Karpas-422 (cell line): ENCODE data around the gene C10orf90. TPM values are rescaled to one million over a fixed set of nuclear protein-coding genes. Genes with fewer than 3 reads are reported as not detected.

Source experiments
- DNase-seq: peaks from one replicate; pipeline ENCODE4 v3.0.0-alpha.2; 2015
- H2AFZ ChIP-seq: fragments of 200-600 bp; sonication (generic); 2 replicates; pipeline ENCODE4 v1.6.1; 2014; ENCODE audit warnings: antibody characterized with exemption, low read length, mixed read lengths
- H3K27ac ChIP-seq: fragments of 200-600 bp; sonication (generic); 2 replicates; pipeline ENCODE4 v1.5.1; 2014; ENCODE audit warnings: mild to moderate bottlenecking, low read length, moderate library complexity
- H3K27me3 ChIP-seq: fragments of 200-600 bp; sonication (generic); 2 replicates; pipeline ENCODE4 v1.6.1; 2014; ENCODE audit warnings: low read length, mixed read lengths
- H3K36me3 ChIP-seq: fragments of 200-600 bp; sonication (generic); 2 replicates; pipeline ENCODE4 v1.6.1; 2014; ENCODE audit warnings: low read length, mixed read lengths; ENCODE audit not compliant: insufficient read depth
- H3K4me1 ChIP-seq: fragments of 200-600 bp; sonication (generic); 2 replicates; pipeline ENCODE4 v1.6.1; 2014; ENCODE audit warnings: mild to moderate bottlenecking, low read length, mixed read lengths
- H3K4me2 ChIP-seq: fragments of 200-600 bp; sonication (generic); 2 replicates; pipeline ENCODE4 v1.6.1; 2014; ENCODE audit warnings: low read length, low read depth, mild to moderate bottlenecking; ENCODE audit not compliant: poor library complexity, severe bottlenecking
- H3K4me3 ChIP-seq: fragments of 200-600 bp; sonication (generic); 2 replicates; pipeline ENCODE4 v1.5.1; 2014; ENCODE audit warnings: mild to moderate bottlenecking, antibody characterized with exemption, low read length, mixed read lengths
- H3K79me2 ChIP-seq: fragments of 200-600 bp; sonication (generic); 2 replicates; pipeline ENCODE4 v1.6.1; 2014; ENCODE audit warnings: mild to moderate bottlenecking, low read length, mixed read lengths
- H3K9ac ChIP-seq: fragments of 200-600 bp; sonication (generic); 2 replicates; pipeline ENCODE4 v1.6.0; 2014; ENCODE audit warnings: low read length
- H3K9me2 ChIP-seq: fragments of 200-600 bp; sonication (generic), shearing (Covaris generic); replicated peaks from 2 replicates; pipeline ENCODE4 v1.6.0; 2014; ENCODE audit warnings: mild to moderate bottlenecking, low read length, moderate library complexity; ENCODE audit not compliant: insufficient read depth
- H3K9me3 ChIP-seq: fragments of 300-700, 200-600 bp; sonication (generic); 2 replicates; pipeline ENCODE4 v1.6.1; 2014; ENCODE audit warnings: low read length, mixed read lengths
- H4K20me1 ChIP-seq: fragments of 200-600 bp; sonication (generic); 2 replicates; pipeline ENCODE4 v1.6.1; 2014; ENCODE audit warnings: mild to moderate bottlenecking, antibody characterized with exemption, low read length, low read depth; ENCODE audit not compliant: insufficient read depth
- total RNA-seq: library from RNA; depleted of rRNA; stranded (reverse); fragments of >200 nt; shearing (Covaris generic); gene quantifications from 2 replicates; pipeline ENCODE4 v1.2.3, GENCODE V29; 2014; ENCODE audit warnings: low replicate concordance

The C10orf90 gene
- total RNA-seq, 1 experiment from 2014 or later, result not detected

GRCh38 chr10:126670895-126671261 is 385 bp upstream of the C10orf90 start:
- Histone ChIP-seq H3K27ac (no peak overlapping the region), H4K20me1 (no peaks in the 10 kb centered on the region), H3K9me2 (no peaks in the 10 kb centered on the region), H3K9me3 (no peaks in the 10 kb centered on the region), H2AFZ (no peak overlapping the region), H3K4me1 (no peaks in the 10 kb centered on the region), H3K27me3 (no peaks in the 10 kb centered on the region), H3K36me3 (no peaks in the 10 kb centered on the region), H3K79me2 (no peaks in the 10 kb centered on the region), H3K4me3 (no peak overlapping the region), H3K4me2 (no peak overlapping the region), H3K9ac (no peak overlapping the region)
- no peak for DNase-seq

- H3K9me2 ChIP-seq, result no peaks in the 10 kb centered on the region
- no peaks in the 10 kb centered on the region for H3K4me1 ChIP-seq
- no peak overlapping the region for H3K27ac ChIP-seq
- H3K36me3 ChIP-seq, result no peaks in the 10 kb centered on the region
- H3K9ac ChIP-seq, result no peak overlapping the region
- no peak overlapping the region for H2AFZ ChIP-seq
- H3K27me3 ChIP-seq, result no peaks in the 10 kb centered on the region
- H3K4me2 ChIP-seq, result no peak overlapping the region
- no peaks in the 10 kb centered on the region for H3K9me3 ChIP-seq
- no peak overlapping the region for H3K4me3 ChIP-seq
- no peak for DNase-seq
- H4K20me1 ChIP-seq, result no peaks in the 10 kb centered on the region
- H3K79me2 ChIP-seq, result no peaks in the 10 kb centered on the region
These were observed 1.3 kb downstream of the C10orf90 start for GRCh38 chr10:126669168-126669567.

- H3K9me3 ChIP-seq, result no peaks in the 10 kb centered on the region
- H3K27me3 ChIP-seq, result no peaks in the 10 kb centered on the region
- no peak overlapping the region for H3K4me3 ChIP-seq
- H3K9ac ChIP-seq, result no peak overlapping the region
- no peaks in the 10 kb centered on the region for H3K9me2 ChIP-seq
- no peaks in the 10 kb centered on the region for H3K79me2 ChIP-seq
- H3K36me3 ChIP-seq, result no peaks in the 10 kb centered on the region
- H3K27ac ChIP-seq, result no peak overlapping the region
- no peak for DNase-seq
- H3K4me1 ChIP-seq, result no peaks in the 10 kb centered on the region
- H2AFZ ChIP-seq, result no peak overlapping the region
- H3K4me2 ChIP-seq, result no peak overlapping the region
- H4K20me1 ChIP-seq, result no peaks in the 10 kb centered on the region
These were observed 2.0 kb downstream of the C10orf90 start for GRCh38 chr10:126668505-126668904.

GRCh38 chr10:126667568-126667967 is 2.9 kb downstream of the C10orf90 start:
- Histone ChIP-seq H3K27me3 (no peaks in the 10 kb centered on the region), H3K9me3 (no peaks in the 10 kb centered on the region), H3K9me2 (no peaks in the 10 kb centered on the region), H3K36me3 (no peaks in the 10 kb centered on the region), H3K79me2 (no peaks in the 10 kb centered on the region), H3K4me1 (no peaks in the 10 kb centered on the region), H3K4me2 (no peak overlapping the region), H3K27ac (no peak overlapping the region), H3K9ac (no peak overlapping the region), H3K4me3 (no peak overlapping the region), H2AFZ (no peak overlapping the region), H4K20me1 (no peaks in the 10 kb centered on the region)
- DNase-seq, result no peak

- Histone ChIP-seq H3K4me3 (no peak overlapping the region), H2AFZ (no peak overlapping the region), H3K9me3 (no peaks in the 10 kb centered on the region), H3K4me1 (no peaks in the 10 kb centered on the region), H3K36me3 (no peaks in the 10 kb centered on the region), H3K9me2 (no peaks in the 10 kb centered on the region), H4K20me1 (no peaks in the 10 kb centered on the region), H3K27me3 (no peaks in the 10 kb centered on the region), H3K27ac (no peak overlapping the region), H3K4me2 (no peak overlapping the region), H3K79me2 (no peaks in the 10 kb centered on the region), H3K9ac (no peak overlapping the region)
- no peak for DNase-seq
These were observed 5.3 kb downstream of the C10orf90 start for GRCh38 chr10:126665207-126665606.

GRCh38 chr10:126663880-126664279 is 6.6 kb downstream of the C10orf90 start:
- no peak for DNase-seq
- Histone ChIP-seq H3K9me2 (no peaks in the 10 kb centered on the region; the same call in 1 of the 2 replicates), H3K36me3 (no peaks in the 10 kb centered on the region), H3K9ac (no peak overlapping the region), H3K27ac (no peak overlapping the region), H4K20me1 (no peaks in the 10 kb centered on the region), H3K4me3 (no peak overlapping the region), H3K79me2 (no peaks in the 10 kb centered on the region), H3K4me2 (no peak overlapping the region), H3K9me3 (no peaks in the 10 kb centered on the region), H2AFZ (no peak overlapping the region), H3K27me3 (no peaks in the 10 kb centered on the region), H3K4me1 (no peaks in the 10 kb centered on the region)

- H2AFZ ChIP-seq, result no peak overlapping the region
- H3K79me2 ChIP-seq, result no peaks in the 10 kb centered on the region
- no peaks in the 10 kb centered on the region for H3K36me3 ChIP-seq
- no peak for DNase-seq
- H3K27me3 ChIP-seq, result no peaks in the 10 kb centered on the region
- H3K9me3 ChIP-seq, result no peaks in the 10 kb centered on the region
- H4K20me1 ChIP-seq, result no peaks in the 10 kb centered on the region
- H3K4me1 ChIP-seq, result no peaks in the 10 kb centered on the region
- no peak overlapping the region for H3K4me2 ChIP-seq
- H3K4me3 ChIP-seq, result no peak overlapping the region
- H3K9me2 ChIP-seq, result no peaks in the 10 kb centered on the region; the same call in 1 of the 2 replicates
- H3K27ac ChIP-seq, result no peak overlapping the region
- no peak overlapping the region for H3K9ac ChIP-seq
These were observed 7.2 kb downstream of the C10orf90 start for GRCh38 chr10:126663328-126663727.

GRCh38 chr10:126661841-126662515 is 8.5 kb downstream of the C10orf90 start:
- Histone ChIP-seq H3K9me2 (no peaks in the 10 kb centered on the region; the same call in 1 of the 2 replicates), H4K20me1 (no peaks in the 10 kb centered on the region), H3K36me3 (no peaks in the 10 kb centered on the region), H3K27me3 (no peaks in the 10 kb centered on the region), H2AFZ (no peak overlapping the region), H3K4me1 (no peaks in the 10 kb centered on the region), H3K79me2 (no peaks in the 10 kb centered on the region), H3K4me2 (no peak overlapping the region), H3K4me3 (no peak overlapping the region), H3K9ac (no peak overlapping the region), H3K27ac (no peak overlapping the region), H3K9me3 (no peaks in the 10 kb centered on the region)
- DNase-seq, result no peak
